SK-MEL-5 (cell line): Measurements from ENCODE around the gene CDC42. TPM values are rescaled to one million over a fixed set of nuclear protein-coding genes. Genes with fewer than 3 reads are reported as not detected.
"Not testable (repeated sequence)": the region's sequence is repeated elsewhere in the genome, so short reads cannot be mapped to it uniquely, and the experiment has no call there.

ENCODE experiments used
- DNase-seq: peaks from one replicate; pipeline ENCODE4 v3.0.0-alpha.2; 2016; ENCODE audit warnings: low read depth, low spot score
- in situ Hi-C: cut with HindIII; loops from 2 replicates; pipeline ENCODE4 v1.10.0; 2016; ENCODE audit warnings: low sequenced_read_pairs, high pct_unique_total_duplicates, low pct_unique_long_range_greater_than_20kb
- total RNA-seq: library from RNA; depleted of rRNA; stranded (reverse); fragments of >200 nt; shearing (Covaris generic); gene quantifications from 2 replicates; pipeline ENCODE4 v1.2.3, GENCODE V29; 2014

The CDC42 gene
- total RNA-seq, 1 experiment from 2014 or later = 257 TPM

GRCh38 chr1:22053861-22054770 lies 1.6 kb downstream of the CDC42 start:
- no peak for DNase-seq
- in situ Hi-C loops = no loop called here

GRCh38 chr1:22055463-22055862 lies 3.0 kb downstream of the CDC42 start:
- in situ Hi-C loops = no loop called here
- no peak for DNase-seq

DNA sequence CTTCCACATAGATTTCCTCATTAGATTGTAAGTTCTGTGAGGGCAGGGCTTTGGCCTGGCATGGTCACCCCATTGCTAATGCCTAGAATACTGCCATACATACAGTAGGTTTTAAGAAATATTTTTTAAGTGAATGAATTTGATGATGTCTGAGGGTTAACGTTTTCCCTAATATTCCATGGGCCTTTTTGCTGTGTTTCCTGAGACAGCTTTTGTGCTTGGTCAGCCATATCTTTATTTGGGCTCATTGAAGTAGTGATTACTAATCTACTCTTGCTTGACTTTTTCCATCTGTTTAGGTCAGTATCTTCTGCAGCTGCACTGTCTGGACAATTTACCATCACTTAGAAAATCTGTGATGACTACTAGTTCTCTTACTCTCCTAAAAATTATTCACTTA lies 3.5 kb downstream of the CDC42 start:
- no peak for DNase-seq
- in situ Hi-C loops = no loop called here

DNA sequence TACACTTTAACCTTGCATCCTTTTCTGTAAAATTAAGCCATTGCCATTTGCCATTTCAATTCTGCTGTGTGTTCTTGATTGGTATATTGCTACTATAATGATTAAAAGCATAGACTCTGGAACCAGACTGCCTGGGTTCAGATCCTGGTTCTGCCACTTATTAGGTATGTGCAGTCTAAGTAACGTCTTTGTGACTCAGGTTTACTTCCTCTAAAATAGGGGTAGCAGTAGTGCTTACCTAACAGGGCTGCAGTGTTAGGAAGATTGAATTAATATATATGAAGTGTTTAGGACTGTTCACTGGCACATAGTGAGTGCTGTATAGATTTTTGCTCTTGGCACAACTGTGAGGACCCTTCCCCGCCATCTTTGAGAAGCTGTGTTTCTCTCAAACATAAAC lies 4.4 kb downstream of the CDC42 start:
- in situ Hi-C loops = no loop called here
- DNase-seq = no peak

- DNase-seq = no peak
- in situ Hi-C loops = no loop called here
Observed at GRCh38 chr1:22057861-22058260, 5.4 kb downstream of the CDC42 start.

DNA sequence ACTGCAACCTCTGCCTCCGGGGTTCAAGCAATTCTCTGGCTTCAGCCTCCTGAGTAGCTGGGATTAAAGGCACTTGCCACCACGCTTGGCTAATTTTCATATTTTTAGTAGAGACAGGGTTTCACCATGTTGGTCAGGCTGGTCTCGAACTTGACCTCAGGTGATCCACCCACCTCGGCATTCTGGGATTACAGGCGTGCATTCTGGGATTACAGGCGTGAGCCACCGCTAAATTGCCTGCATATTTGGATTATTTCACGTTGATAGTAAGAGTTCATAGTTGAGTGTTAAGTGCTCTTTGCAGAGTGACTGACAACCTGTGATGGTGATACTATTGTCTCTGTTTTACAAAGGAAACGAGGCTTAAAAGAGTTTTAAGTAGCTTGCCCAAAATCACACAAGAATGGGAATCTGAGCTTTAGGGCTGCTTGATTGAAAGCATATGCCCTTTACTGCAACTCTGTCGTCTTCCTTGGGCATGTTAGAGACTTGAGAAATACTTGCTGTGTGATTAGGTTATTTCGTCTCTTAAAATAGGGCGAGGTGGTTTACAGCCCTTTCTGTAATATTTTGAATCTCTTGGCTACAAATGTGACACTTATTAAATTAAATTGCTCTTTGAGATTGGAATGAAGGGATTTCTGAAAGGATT lies 12.4 kb downstream of the CDC42 start:
- in situ Hi-C loops = no loop called here
- no peak for DNase-seq

DNA sequence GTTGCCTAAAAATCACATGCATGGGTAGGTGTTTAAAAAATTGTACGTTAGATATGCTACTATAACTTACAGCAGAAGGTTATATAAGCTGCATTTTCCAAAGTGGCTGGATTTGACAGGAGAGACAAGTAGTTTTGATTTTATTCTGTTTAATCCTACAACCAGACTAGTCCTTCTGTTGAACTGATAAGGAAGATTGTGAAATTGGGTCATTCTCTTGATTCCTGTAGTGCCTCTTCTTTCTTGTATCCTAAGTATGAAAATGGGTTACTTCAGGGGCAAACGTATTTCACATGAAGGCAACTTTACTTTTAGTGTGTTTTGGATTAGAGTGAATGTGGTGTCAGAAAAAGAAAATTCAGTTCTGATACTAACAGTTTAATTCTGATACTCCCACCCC lies 19.0 kb downstream of the CDC42 start:
- DNase-seq = no peak
- in situ Hi-C loops = no loop called here

GRCh38 chr1:22074803-22075202 lies 22.3 kb downstream of the CDC42 start:
- in situ Hi-C loops = no loop called here

DNA sequence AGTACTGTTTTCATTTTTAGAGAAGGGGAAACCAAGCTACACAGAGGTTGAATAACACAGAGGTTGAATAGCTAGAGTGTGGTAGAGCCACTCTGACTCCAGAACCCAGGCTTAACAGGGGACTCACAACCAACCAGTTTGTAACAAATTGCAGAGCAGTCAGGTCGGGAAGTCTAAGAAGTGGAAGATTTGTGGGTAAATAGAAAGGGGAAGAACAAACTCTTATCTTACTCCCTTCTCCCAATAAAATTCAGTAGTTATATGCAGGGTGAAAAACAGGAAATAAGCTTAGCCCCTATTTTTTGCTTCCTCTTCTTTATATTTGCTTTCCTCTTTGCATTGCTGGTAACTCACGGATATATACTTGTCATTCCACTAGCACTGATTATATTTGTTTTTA lies 23.2 kb downstream of the CDC42 start:
- in situ Hi-C loops = no loop called here

More at GRCh38 chr1:22074803-22075202, 22.3 kb downstream of the CDC42 start:
- no peak for DNase-seq

DNA sequence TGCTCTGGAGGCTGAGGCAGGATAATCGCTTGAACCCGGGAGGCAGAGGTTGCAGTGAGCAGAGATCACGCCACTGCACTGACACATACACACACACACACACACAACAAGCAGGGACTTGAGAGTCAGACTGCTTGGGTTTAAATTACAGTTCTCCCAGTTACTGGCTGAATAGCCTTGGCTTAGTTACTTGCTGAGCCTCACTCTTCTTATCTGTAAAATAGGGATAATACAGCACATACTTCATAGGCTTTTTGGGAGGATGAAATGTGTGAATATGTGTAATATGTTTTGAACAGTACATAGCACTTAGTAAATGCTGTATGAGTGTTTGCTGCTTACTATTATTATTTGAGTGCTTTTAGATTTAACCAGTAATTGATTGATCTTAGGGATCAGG lies 23.8 kb downstream of the CDC42 start:
- in situ Hi-C loops = no loop called here
- no peak for DNase-seq

More for the DNA sequence above, 23.2 kb downstream of the CDC42 start:
- DNase-seq = no peak

GRCh38 chr1:22077728-22078127 lies 25.2 kb downstream of the CDC42 start:
- in situ Hi-C loops = no loop called here
- peak; percentile 22 for DNase-seq

DNA sequence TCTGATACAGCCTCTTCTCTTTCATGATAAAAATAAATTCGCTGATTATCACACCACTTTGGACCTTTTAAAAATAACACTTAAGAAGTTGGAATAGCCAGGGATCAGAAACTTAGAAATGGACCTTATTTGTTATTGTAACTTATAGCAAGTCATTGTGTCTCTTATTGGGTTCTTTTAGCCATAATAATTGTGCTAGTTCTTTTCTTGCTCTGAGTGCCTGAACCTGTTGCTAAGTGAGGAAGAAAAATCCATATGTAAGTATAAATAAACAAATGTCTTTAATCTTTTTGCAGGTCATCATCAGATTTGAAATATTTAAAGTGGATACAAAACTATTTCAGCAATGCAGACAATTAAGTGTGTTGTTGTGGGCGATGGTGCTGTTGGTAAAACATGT lies 25.6 kb downstream of the CDC42 start:
- no peak for DNase-seq
- in situ Hi-C loops = no loop called here

DNA sequence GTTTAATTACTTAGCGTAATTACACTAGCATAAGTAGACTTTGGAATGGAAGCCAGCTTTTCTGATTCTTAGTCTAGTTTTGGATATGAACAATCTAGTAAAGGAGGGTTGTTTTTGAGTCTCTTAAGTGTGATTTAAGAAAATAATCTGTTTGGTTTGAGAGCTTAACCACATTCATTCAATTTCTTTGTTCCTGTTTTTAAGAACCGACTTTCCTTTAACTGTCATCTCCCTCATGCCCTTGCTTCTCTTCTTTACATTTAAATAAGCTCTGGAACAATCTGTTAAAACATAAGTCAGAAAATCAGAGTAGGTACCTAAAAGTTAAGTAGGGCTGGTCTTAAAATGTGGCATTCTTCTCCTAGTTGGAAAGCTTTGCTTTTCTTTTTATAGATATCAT lies 27.7 kb downstream of the CDC42 start:
- in situ Hi-C loops = no loop called here
- DNase-seq = no peak

- in situ Hi-C loops = no loop called here
- no peak for DNase-seq
Observed at GRCh38 chr1:22088331-22088730, 35.8 kb downstream of the CDC42 start.

DNA sequence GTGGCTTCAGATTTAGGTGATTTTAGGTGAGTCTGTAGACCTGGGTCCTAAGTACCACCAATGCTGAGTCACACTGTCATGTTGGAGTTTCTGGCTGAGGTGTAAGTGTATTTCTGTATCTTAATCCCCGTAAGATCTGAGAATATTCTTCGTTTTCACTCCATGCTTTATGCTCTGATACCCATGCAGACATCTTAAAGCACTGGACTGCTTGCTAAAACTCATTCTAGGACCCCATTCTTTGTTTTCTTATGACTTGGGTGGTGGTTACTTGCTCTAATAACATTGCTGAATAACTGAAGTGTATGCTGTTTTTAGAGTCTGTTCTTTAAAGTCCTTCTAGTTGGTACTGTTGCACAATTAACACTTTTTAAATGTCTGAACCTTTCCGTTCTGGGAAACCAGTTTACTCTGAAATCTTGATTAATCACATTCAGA lies 36.6 kb downstream of the CDC42 start:
- no peak for DNase-seq
- in situ Hi-C loops = no loop called here

- in situ Hi-C loops = no loop called here
- no peak for DNase-seq
Observed at GRCh38 chr1:22089787-22090186, 37.3 kb downstream of the CDC42 start.

DNA sequence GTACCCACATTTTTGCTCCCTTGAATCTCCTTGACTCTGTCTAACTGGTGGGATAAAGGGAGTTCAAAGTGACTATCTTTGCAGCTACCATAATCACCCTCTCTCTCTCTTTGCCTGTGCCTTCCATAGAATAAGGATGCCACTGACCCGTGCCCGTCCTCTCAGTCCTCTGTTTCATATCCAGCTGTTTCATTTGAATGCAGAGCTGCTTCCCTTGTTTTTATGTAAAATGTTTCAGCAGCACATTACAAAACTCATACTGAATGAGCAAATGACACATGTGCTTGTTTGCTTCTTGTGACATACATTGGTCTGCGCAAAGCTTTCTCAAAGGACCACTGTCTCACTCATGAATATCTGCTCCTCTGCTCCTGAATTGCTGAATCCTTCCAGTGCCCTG lies 38.4 kb downstream of the CDC42 start:
- peak; percentile 25 for DNase-seq
- in situ Hi-C loops = no loop called here

DNA sequence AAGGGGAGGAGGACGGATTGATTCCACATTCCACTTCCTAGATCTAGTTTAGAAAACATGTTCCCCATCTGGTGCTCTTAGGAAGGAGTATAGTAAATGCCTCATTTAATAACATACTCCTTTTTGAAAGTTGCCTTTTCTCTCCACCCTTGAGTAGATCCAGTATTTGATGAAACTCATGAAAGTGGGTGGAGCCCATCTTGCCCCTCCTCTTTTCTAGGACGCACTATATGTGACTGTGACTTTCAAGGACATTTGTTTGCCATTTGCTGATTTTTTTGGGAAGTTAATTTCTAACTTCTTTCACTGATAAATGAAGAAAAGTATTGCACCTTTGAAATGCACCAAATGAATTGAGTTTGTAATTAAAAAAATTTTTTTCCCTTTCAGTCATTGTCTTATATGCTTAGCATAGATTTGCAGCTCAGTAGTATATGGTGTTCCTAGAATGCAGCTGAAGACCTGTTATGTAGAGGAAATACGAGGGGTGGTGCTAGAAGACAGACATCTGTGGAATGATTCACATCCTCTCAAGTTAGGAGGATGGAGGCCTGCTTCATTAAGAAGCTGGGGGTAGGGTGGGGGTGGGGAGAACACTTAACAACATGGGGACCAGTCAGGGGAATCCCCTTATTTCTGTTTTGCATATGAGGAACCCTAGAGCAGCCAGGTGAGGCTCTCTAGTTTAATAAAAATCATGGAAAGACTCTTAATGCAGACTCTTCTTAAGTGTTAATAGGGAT lies 39.7 kb downstream of the CDC42 start:
- in situ Hi-C loops, DNase-seq: not testable (repeated sequence)
